Kidney (tissue), 14 donors: ENCODE measurements around the gene SYTL5. TPM values are rescaled to one million over a fixed set of nuclear protein-coding genes. Genes with fewer than 3 reads are reported as not detected.

Experiments used
- DNase-seq, 5 donors: peaks; one replicate each; pipeline ENCODE4 v3.0.0-alpha.2; 2013 to 2020
- FAIRE-seq: peaks from 2 replicates; lab custom pipeline; 2012; peaks lifted over from hg19 to GRCh38; lab: Jason Lieb, UNC
- H3K27ac ChIP-seq, 2 donors: one replicate each; pipeline ENCODE4 v1.7.0; 2013; ENCODE audit warnings: low read depth in 2 of 2, low read length in 2 of 2, inconsistent platforms in 1 of 2
- H3K27me3 ChIP-seq: one replicate; pipeline ENCODE4 v1.7.1; 2013; ENCODE audit warnings: low read length, inconsistent platforms; ENCODE audit not compliant: control insufficient read depth, insufficient read depth
- H3K36me3 ChIP-seq, 3 donors: one replicate each; pipeline versions ENCODE4 v1.7.0 to v1.7.1; 2013; ENCODE audit warnings: low read length in 3 of 3, control low read depth in 1 of 3, inconsistent platforms in 1 of 3; ENCODE audit not compliant: insufficient read depth in 3 of 3, control insufficient read depth in 2 of 3
- H3K4me1 ChIP-seq, 3 donors: one replicate each; pipeline versions ENCODE4 v1.7.0 to v1.7.1; 2013; ENCODE audit warnings: low read length in 3 of 3, inconsistent platforms in 1 of 3, low read depth in 1 of 3; ENCODE audit not compliant: control insufficient read depth in 2 of 3, insufficient read depth in 2 of 3
- H3K4me3 ChIP-seq, 3 donors: one replicate each; pipeline versions ENCODE4 v1.7.0 to v1.8.1; 2013; ENCODE audit warnings: low read length in 3 of 3, control low read depth in 1 of 3, inconsistent platforms in 1 of 3
- H3K9ac ChIP-seq, 3 donors: one replicate each; pipeline versions ENCODE4 v1.7.0 to v1.7.1; 2013; ENCODE audit warnings: low read length in 3 of 3, control low read depth in 1 of 3, inconsistent platforms in 1 of 3
- H3K9me3 ChIP-seq, 3 donors: one replicate each; pipeline versions ENCODE4 v1.7.0 to v1.7.1; 2013; ENCODE audit warnings: low read length in 3 of 3, control low read depth in 1 of 3, inconsistent platforms in 1 of 3; ENCODE audit not compliant: control insufficient read depth in 2 of 3, insufficient read depth in 1 of 3
- CTCF ChIP-seq: IDR thresholded peaks from 3 replicates; pipeline ENCODE4 v1.5.1; 2012; ENCODE audit warnings: mild to moderate bottlenecking, moderate library complexity, borderline replicate concordance; ENCODE audit not compliant: insufficient read depth; ENCODE audit errors: extremely low read depth
- intact Hi-C: fragments of 100-400 bp; cut with DNase I; formaldehyde crosslinking; loops from one replicate; pipeline ENCODE4 v1.11.1; 2022
- polyA plus RNA-seq: library from polyadenylated mRNA; stranded (reverse); fragments of 350-450 nt; fragmentation: Illumina TruSeq; extraction: RNeasy Lipid Tissue Mini Kit (QIAGEN cat#74804); gene quantifications from one replicate; pipeline ENCODE4 v1.2.3, GENCODE V29; 2014; ENCODE audit warnings: low read depth, low replicate concordance; ENCODE audit not compliant: insufficient read depth
- total RNA-seq: library from RNA; stranded (reverse); fragmentation: NEBNext Ultra II Directional; extraction: Animal tissue kit (Norgen Biotek cat#: 25700); gene quantifications from one replicate; pipeline ENCODE4 v1.2.1, GENCODE V29; 2021
- donor health status: control.
- donor health status: control.
- donor health status: control.
- donor health status: control.
- donor health status: control.
- donor health status: DM: yes; HTN: yes; CAD: no.
- donor health status: Normal renal cell carcinoma (clear cell type).

SYTL5 gene
- total and polyA plus RNA-seq, 2 donors from 2014 or later: 0.65 to 0.69 TPM

DNA sequence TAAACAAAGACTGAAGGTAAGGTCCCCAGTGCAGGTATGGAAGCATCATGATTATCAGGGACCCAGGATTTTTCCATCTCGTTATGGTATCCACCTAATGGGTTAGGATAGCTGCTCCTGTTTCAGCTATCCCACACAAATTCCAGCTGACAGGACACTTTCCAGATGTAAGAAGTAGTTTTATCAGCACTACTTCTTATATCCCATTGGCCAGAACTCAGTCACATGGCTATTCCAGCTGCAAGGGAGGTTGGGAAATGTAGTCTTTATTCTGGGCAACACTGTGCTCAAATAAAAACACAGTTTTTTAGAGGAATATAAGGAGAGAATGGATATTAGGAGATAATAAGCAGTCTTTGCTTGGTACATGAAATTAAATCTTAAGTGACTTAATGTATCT lies 117.6 kb downstream of the SYTL5 start:
- Histone ChIP-seq H3K9ac (no peak overlapping the region), H3K27ac (no peak overlapping the region), H3K4me3 (no peak overlapping the region), H3K4me1 (no peaks in the 10 kb centered on the region), H3K36me3 (no peaks in the 10 kb centered on the region), H3K27me3 (peaks cover 2% of the 10 kb centered on the region), H3K9me3 (no peaks in the 10 kb centered on the region)
- peak in 1 of 5 donors; percentile 1 for DNase-seq
- TF ChIP-seq CTCF: no peak
- intact Hi-C loops: no loop called here
- no peak for FAIRE-seq

DNA sequence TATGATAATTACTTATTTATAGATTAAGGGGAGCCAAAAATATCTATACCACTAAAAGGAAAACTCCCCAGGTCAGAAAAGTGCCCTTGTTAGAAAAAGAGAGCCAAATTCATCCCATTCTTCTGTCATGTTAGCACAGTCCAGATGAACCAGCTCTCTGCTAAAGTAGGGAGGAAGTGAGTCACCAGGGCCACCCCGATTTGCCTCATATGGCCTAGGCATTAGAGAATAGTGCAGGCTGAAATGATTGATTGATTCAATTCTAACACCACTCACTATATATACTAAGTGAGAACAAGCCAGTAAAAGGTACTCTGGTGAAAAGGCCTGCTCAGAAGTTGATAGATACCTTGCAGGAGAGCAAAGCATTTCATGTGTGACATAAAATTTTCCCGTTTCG lies 119.8 kb downstream of the SYTL5 start:
- peaks cover 2% of the 10 kb centered on the region for H3K27me3 ChIP-seq
- H3K9ac ChIP-seq: no peak overlapping the region
- intact Hi-C loops: no loop called here
- FAIRE-seq: no peak
- H3K36me3 ChIP-seq: no peaks in the 10 kb centered on the region
- no peaks in the 10 kb centered on the region for H3K4me1 ChIP-seq
- no peak overlapping the region for H3K4me3 ChIP-seq
- TF ChIP-seq CTCF: no peak
- no peaks in the 10 kb centered on the region for H3K9me3 ChIP-seq
- DNase-seq: no peak
- H3K27ac ChIP-seq: no peak overlapping the region

GRCh38 chrX:38127961-38128360 lies 121.6 kb downstream of the SYTL5 start:
- intact Hi-C loops: no loop called here
- Histone ChIP-seq H3K9me3 (no peaks in the 10 kb centered on the region), H3K9ac (no peak overlapping the region), H3K27ac (no peak overlapping the region), H3K27me3 (peaks cover 2% of the 10 kb centered on the region), H3K4me3 (no peak overlapping the region), H3K4me1 (no peaks in the 10 kb centered on the region), H3K36me3 (no peaks in the 10 kb centered on the region)
- no peak for DNase-seq
- no peak for FAIRE-seq
- no peak for TF ChIP-seq CTCF

DNA sequence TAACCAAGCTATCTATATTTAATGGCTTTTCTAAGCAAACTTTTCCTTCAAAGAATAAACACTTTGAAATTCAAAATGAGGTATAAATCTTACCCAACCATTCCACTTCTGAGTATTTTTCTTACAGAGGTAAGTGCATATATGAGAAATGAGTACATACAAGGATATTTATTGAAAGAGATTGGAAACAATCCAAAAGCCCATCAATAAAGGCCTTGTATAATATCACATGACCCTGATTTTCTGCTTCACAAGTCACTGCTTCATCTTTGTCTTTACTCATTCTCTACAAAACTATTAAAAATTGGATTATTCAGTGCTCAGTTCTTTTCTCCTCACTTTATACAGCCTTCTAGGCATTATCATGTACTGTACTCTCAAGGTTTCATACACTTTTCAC lies 123.0 kb downstream of the SYTL5 start:
- intact Hi-C loops: no loop called here
- Histone ChIP-seq H3K36me3 (no peaks in the 10 kb centered on the region), H3K9ac (no peak overlapping the region), H3K27me3 (peaks cover 2% of the 10 kb centered on the region), H3K4me3 (no peak overlapping the region), H3K9me3 (no peaks in the 10 kb centered on the region), H3K27ac (no peak overlapping the region), H3K4me1 (no peaks in the 10 kb centered on the region)
- DNase-seq: no peak
- TF ChIP-seq CTCF: no peak
- FAIRE-seq: no peak
